ENCODE data around the gene ANKRD55. TPM values are rescaled to one million over a fixed set of nuclear protein-coding genes. Genes with fewer than 3 reads are reported as not detected.

ANKRD55 gene
- total and polyA plus RNA-seq, 12 donors: 0.01 to 0.72 TPM; not detected in 10

GRCh38 chr5:56071470-56071869, 161.7 kb downstream of the ANKRD55 start:
- Histone ChIP-seq H3K9me3 (no peaks in the 10 kb centered on the region), H3K27me3 (no peaks in the 10 kb centered on the region), H3K36me3 (no peaks in the 10 kb centered on the region), H3K27ac (peak overlapping the region in 9 of 10 donors; percentile 17 to 79 (median 66)), H3K4me3 (peak overlapping the region in 3 of 10 donors; percentile 1 to 6 (median 1)), H3K4me1 (peaks cover 0 to 52% (median 38%) of the 10 kb centered on the region in 9 donors)
- no peak for TF ChIP-seq CTCF (IDR thresholded peaks at IDR 0.05)
- WGBS, 2 donors: 47 to 60% methylated on average over 4 of the region's 4 CpGs
- DNase-seq: no peak
- intact Hi-C loops (cut with DNase I): loop anchor here in 2 of 10 donors (5.0 to 10.0 kb wide), 2 partner anchors 79 to 103 kb away; partner anchors contain the start of gene IL6ST (in 1 of the 2)
- ATAC-seq: peak in 1 of 8 donors; percentile 24

- DNase-seq: no peak
- no peaks in the 10 kb centered on the region for H3K27me3 ChIP-seq
- 18 to 36% methylated on average over 2 of the region's 2 CpGs for WGBS, 2 donors
- H3K4me3 ChIP-seq: peak overlapping the region in 3 of 10 donors; percentile 1 to 6 (median 1)
- ATAC-seq: peak in 6 of 8 donors; percentile 42 to 79 (median 56)
- H3K27ac ChIP-seq: peak overlapping the region; percentile 17 to 79 (median 65)
- no peaks in the 10 kb centered on the region for H3K36me3 ChIP-seq
- H3K4me1 ChIP-seq: peaks cover 0 to 52% (median 38%) of the 10 kb centered on the region in 9 donors
- intact Hi-C loops (cut with DNase I): loop anchor here in 2 of 10 donors (5.0 to 10.0 kb wide), 2 partner anchors 79 to 104 kb away; partner anchors contain the start of gene IL6ST (in 1 of the 2)
- no peak for TF ChIP-seq CTCF (IDR thresholded peaks at IDR 0.05)
- no peaks in the 10 kb centered on the region for H3K9me3 ChIP-seq
Measured at GRCh38 chr5:56070851-56071465, 162.2 kb downstream of the ANKRD55 start.

- H3K27me3 ChIP-seq: no peaks in the 10 kb centered on the region
- no peaks in the 10 kb centered on the region for H3K9me3 ChIP-seq
- no peak overlapping the region for H3K4me3 ChIP-seq
- H3K36me3 ChIP-seq: no peaks in the 10 kb centered on the region
- intact Hi-C loops (cut with DNase I): loop anchor here in 2 of 10 donors (5.0 to 10.0 kb wide), 2 partner anchors 77 to 105 kb away; partner anchors contain the start of gene IL6ST (in 1 of the 2)
- ATAC-seq (peak in 1 of 8 donors; percentile 10), DNase-seq (no peak)
- H3K4me1 ChIP-seq: peaks cover 0 to 42% (median 31%) of the 10 kb centered on the region in 9 donors
- TF ChIP-seq CTCF (IDR thresholded peaks at IDR 0.05): no peak
- WGBS, 2 donors: 46 to 48% methylated on average over 3 of the region's 3 CpGs
- H3K27ac ChIP-seq: peak overlapping the region in 7 of 10 donors; percentile 39 to 79 (median 71)
Measured at GRCh38 chr5:56069652-56070226, 163.4 kb downstream of the ANKRD55 start.

DNA sequence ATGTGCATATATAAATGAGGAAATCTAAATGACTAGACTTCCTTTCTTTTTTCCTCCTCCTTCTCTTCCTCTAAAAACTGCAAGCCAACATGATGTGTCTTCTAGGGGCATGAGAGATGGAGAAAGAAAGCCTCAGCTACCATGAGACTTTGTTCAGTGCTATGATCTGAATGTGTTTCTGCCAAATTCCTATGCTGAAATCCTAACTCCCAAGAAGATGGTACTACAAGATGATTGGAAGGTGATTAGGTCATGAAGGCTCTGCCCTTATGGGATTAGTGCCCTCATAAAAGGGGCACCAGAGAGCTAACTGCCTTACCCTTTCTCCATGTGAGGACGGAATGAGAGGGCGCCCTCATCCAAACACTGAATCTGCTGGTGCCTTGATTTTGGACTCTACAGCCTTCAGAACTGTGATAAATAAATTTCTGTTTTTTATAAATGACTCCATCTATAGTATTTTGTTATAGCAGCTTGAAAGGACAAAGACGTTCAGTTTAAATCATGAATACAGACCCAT, 166.1 kb downstream of the ANKRD55 start:
- intact Hi-C loops (cut with DNase I): no loop called here
- TF ChIP-seq CTCF (IDR thresholded peaks at IDR 0.05): no peak
- H3K9me3 ChIP-seq: no peaks in the 10 kb centered on the region

More for the DNA sequence above, 166.1 kb downstream of the ANKRD55 start:
- DNase-seq (no peak), ATAC-seq (no peak)
- H3K27me3 ChIP-seq: no peaks in the 10 kb centered on the region
- H3K36me3 ChIP-seq: no peaks in the 10 kb centered on the region
- H3K4me3 ChIP-seq: no peak overlapping the region
- H3K27ac ChIP-seq: no peak overlapping the region
- 98% methylated on average over 3 of the region's 3 CpGs for whole genome bisulfite sequencing, 2 donors
- H3K4me1 ChIP-seq: peaks cover 0 to 33% (median 29%) of the 10 kb centered on the region in 9 donors
